Measurements from ENCODE around the gene ACCS. TPM values are rescaled to one million over a fixed set of nuclear protein-coding genes. Genes with fewer than 3 reads are reported as not detected.

Gene ACCS
- total RNA-seq, 1 donor from 2014 or later = 11.0 TPM

- H3K9me3 Mint-ChIP-seq = no peaks in the 10 kb centered on the region
- H3K27ac Mint-ChIP-seq (ENCODE audit: unreplicated experiment) = no peak overlapping the region
- H3K27me3 Mint-ChIP-seq (ENCODE audit: low read depth) = peaks cover 10% of the 10 kb centered on the region
- peaks cover 5% of the 10 kb centered on the region for H3K36me3 Mint-ChIP-seq (ENCODE audit: low read depth)
- TF ChIP-seq CTCF (conservative IDR thresholded peaks at IDR 0.05) = no peak
- H3K4me3 Mint-ChIP-seq = peak overlapping the region; percentile 93
- H3K4me1 Mint-ChIP-seq = peaks cover 19% of the 10 kb centered on the region
- no peak for DNase-seq (ENCODE audit: low read depth, low spot score)
Measured at GRCh38 chr11:44096360-44097185, 30.5 kb downstream of the ACCS start.

- Mint-ChIP-seq H3K27ac (ENCODE audit: unreplicated experiment) (no peak overlapping the region), H3K27me3 (ENCODE audit: low read depth) (peaks cover 6% of the 10 kb centered on the region), H3K9me3 (no peaks in the 10 kb centered on the region), H3K4me1 (peaks cover 19% of the 10 kb centered on the region), H3K36me3 (ENCODE audit: low read depth) (peaks cover 5% of the 10 kb centered on the region), H3K4me3 (peak overlapping the region; percentile 21)
- no peak for TF ChIP-seq CTCF (conservative IDR thresholded peaks at IDR 0.05)
- no peak for DNase-seq (ENCODE audit: low read depth, low spot score)
Measured at GRCh38 chr11:44097821-44098220, 31.8 kb downstream of the ACCS start.

- DNase-seq (ENCODE audit: low read depth, low spot score) = no peak
- H3K9me3 Mint-ChIP-seq = no peaks in the 10 kb centered on the region
- no peak for TF ChIP-seq CTCF (conservative IDR thresholded peaks at IDR 0.05)
- peaks cover 5% of the 10 kb centered on the region for H3K36me3 Mint-ChIP-seq (ENCODE audit: low read depth)
- peaks cover 8% of the 10 kb centered on the region for H3K4me1 Mint-ChIP-seq
- H3K27me3 Mint-ChIP-seq (ENCODE audit: low read depth) = no peaks in the 10 kb centered on the region
- H3K27ac Mint-ChIP-seq (ENCODE audit: unreplicated experiment) = no peak overlapping the region
- H3K4me3 Mint-ChIP-seq = no peak overlapping the region
Measured at GRCh38 chr11:44101098-44101497, 35.0 kb downstream of the ACCS start.

GRCh38 chr11:44104481-44105294 is 38.6 kb downstream of the ACCS start:
- no peaks in the 10 kb centered on the region for H3K27me3 Mint-ChIP-seq (ENCODE audit: low read depth)
- H3K4me3 Mint-ChIP-seq = no peak overlapping the region
- no peaks in the 10 kb centered on the region for H3K4me1 Mint-ChIP-seq
- H3K9me3 Mint-ChIP-seq = no peaks in the 10 kb centered on the region
- H3K36me3 Mint-ChIP-seq (ENCODE audit: low read depth) = peaks cover 5% of the 10 kb centered on the region
- H3K27ac Mint-ChIP-seq (ENCODE audit: unreplicated experiment) = no peak overlapping the region
- TF ChIP-seq CTCF (conservative IDR thresholded peaks at IDR 0.05) = no peak
- DNase-seq (ENCODE audit: low read depth, low spot score) = no peak

- Mint-ChIP-seq H3K4me1 (peaks cover 7% of the 10 kb centered on the region), H3K27ac (ENCODE audit: unreplicated experiment) (no peak overlapping the region), H3K4me3 (no peak overlapping the region), H3K36me3 (ENCODE audit: low read depth) (peaks cover 3% of the 10 kb centered on the region), H3K9me3 (no peaks in the 10 kb centered on the region), H3K27me3 (ENCODE audit: low read depth) (no peaks in the 10 kb centered on the region)
- no peak for DNase-seq (ENCODE audit: low read depth, low spot score)
- TF ChIP-seq CTCF (conservative IDR thresholded peaks at IDR 0.05) = no peak
Measured at GRCh38 chr11:44108260-44108659, 42.2 kb downstream of the ACCS start.

Measured in neural crest cell (in vitro differentiated cells).